Left colon (tissue), 2 donors: ENCODE data around the gene SPATA31C2. TPM values are rescaled to one million over a fixed set of nuclear protein-coding genes. Genes with fewer than 3 reads are reported as not detected.
"Not testable (repeated sequence)": the region's sequence is repeated elsewhere in the genome, so short reads cannot be mapped to it uniquely, and the experiment has no call there.

ENCODE experiments used
- ATAC-seq: fragments of 200-7000 bp; cut with Tn5 transposase; one replicate; pipeline ENCODE4 v1.9.1; 2020; ENCODE audit warnings: mild to moderate bottlenecking, moderate library complexity
- DNase-seq, 2 donors: peaks; one replicate each; pipeline ENCODE4 v3.0.0-alpha.2; 2020
- intact Hi-C, 2 donors: fragments of 100-400 bp; cut with DNase I in 1 of 2; cut with micrococcal nuclease in 1 of 2; formaldehyde crosslinking; loops; one replicate each; pipeline versions ENCODE4 v1.11.2 to v1.14.0; 2022; cut with DNase I, micrococcal nuclease
- long read RNA-seq: library from polyadenylated mRNA; unstranded; transcript quantifications from one replicate; pipeline ENCODE4 v2.0.0, GENCODE V29; 2021
- total RNA-seq, 2 donors: library from RNA; stranded (reverse); fragmentation: NEBNext Ultra II Directional; extraction: Animal tissue kit (Norgen Biotek cat#: 25700); gene quantifications; one replicate each; pipeline ENCODE4 v1.2.1, GENCODE V29; 2021
- donor health status: DM: no; HTN: no; CAD: no.
- donor health status: DM: yes; HTN: yes; CAD: no.

SPATA31C2 gene
- not detected for total RNA-seq
- long read RNA-seq: 0 reads

- DNase-seq, ATAC-seq, intact Hi-C loops: not testable (repeated sequence)
Observed at GRCh38 chr9:88138375-88138774, at the start of gene SPATA31C2. SPATA31C2 (minus strand) TSS chr9:88138475; CDS start chr9:88138446, 29 bp downstream.

- no peak for ATAC-seq
- intact Hi-C loops: no loop called here
- DNase-seq: no peak
Observed at GRCh38 chr9:88187631-88188030, 49.4 kb upstream of the SPATA31C2 start.

GRCh38 chr9:88186495-88187110 is 48.3 kb upstream of the SPATA31C2 start:
- ATAC-seq: no peak
- intact Hi-C loops: no loop called here
- DNase-seq: no peak

- DNase-seq: no peak
- intact Hi-C loops: no loop called here
- no peak for ATAC-seq
Observed at GRCh38 chr9:88184976-88185375, 46.7 kb upstream of the SPATA31C2 start.

- DNase-seq (no peak), ATAC-seq (no peak)
- intact Hi-C loops: no loop called here
Observed at GRCh38 chr9:88183798-88184495, 45.7 kb upstream of the SPATA31C2 start.

DNA sequence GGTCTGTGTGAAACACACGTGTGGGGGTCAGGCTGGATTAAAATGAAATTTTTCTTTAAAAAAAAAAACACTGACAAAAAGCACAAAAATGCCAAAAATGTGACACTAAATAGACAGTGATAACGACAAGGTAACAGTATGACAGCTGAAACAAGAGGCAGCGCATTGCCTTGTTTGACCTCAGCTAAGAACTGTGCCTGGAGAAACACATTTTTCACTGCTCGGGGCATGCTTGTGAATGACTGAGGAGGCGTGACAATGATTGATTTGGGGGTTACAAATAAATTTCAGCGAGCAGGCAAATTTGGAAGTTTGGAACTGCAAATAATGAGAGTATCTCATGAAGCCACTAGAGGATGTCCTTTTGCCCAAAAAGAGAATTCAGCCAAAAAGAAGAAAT is 44.2 kb upstream of the SPATA31C2 start:
- intact Hi-C loops: no loop called here
- ATAC-seq: no peak

GRCh38 chr9:88180081-88180765 is 41.9 kb upstream of the SPATA31C2 start:
- DNase-seq (no peak), ATAC-seq (no peak)
- intact Hi-C loops: no loop called here

More for the DNA sequence above, 44.2 kb upstream of the SPATA31C2 start:
- DNase-seq: no peak

- intact Hi-C loops: no loop called here
- ATAC-seq (peak; percentile 100), DNase-seq (peak; percentile 52)
Observed at GRCh38 chr9:88179062-88179521, 40.8 kb upstream of the SPATA31C2 start.

GRCh38 chr9:88178641-88179040 is 40.4 kb upstream of the SPATA31C2 start:
- DNase-seq (no peak), ATAC-seq (no peak)
- intact Hi-C loops: no loop called here

GRCh38 chr9:88177371-88177770 is 39.1 kb upstream of the SPATA31C2 start:
- DNase-seq (no peak), ATAC-seq (no peak)
- intact Hi-C loops: no loop called here

- ATAC-seq (no peak), DNase-seq (no peak)
- intact Hi-C loops: no loop called here
Observed at GRCh38 chr9:88174324-88174723, 36.0 kb upstream of the SPATA31C2 start.

- no peak for ATAC-seq
- DNase-seq: peak in 1 of 2 donors; percentile 46
- intact Hi-C loops: no loop called here
Observed at GRCh38 chr9:88173378-88173999, 35.2 kb upstream of the SPATA31C2 start.

GRCh38 chr9:88169700-88170099 is 31.4 kb upstream of the SPATA31C2 start:
- intact Hi-C loops: no loop called here
- DNase-seq (no peak), ATAC-seq (no peak)

DNA sequence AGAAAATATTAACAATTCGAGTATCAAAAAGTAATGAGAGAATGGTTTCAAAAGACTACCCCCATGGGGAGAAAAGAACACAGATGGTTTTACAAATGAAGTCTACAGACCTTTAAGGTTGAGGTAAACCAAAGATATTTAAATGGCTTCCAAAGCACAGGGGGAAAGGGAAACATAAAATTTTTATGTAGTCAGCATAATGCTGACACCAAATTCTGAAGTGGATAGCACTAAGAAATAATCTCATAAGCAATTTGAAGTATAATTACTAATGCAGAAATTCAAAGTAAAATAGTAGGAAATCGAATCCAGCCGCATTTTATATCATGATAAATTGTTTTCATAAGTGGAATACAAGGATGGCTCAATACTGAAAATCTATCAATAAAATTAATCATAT is 30.3 kb upstream of the SPATA31C2 start:
- intact Hi-C loops: no loop called here
- no peak for ATAC-seq
- no peak for DNase-seq

GRCh38 chr9:88166660-88167059 is 28.4 kb upstream of the SPATA31C2 start:
- no peak for DNase-seq
- intact Hi-C loops: no loop called here
- ATAC-seq: no peak

DNA sequence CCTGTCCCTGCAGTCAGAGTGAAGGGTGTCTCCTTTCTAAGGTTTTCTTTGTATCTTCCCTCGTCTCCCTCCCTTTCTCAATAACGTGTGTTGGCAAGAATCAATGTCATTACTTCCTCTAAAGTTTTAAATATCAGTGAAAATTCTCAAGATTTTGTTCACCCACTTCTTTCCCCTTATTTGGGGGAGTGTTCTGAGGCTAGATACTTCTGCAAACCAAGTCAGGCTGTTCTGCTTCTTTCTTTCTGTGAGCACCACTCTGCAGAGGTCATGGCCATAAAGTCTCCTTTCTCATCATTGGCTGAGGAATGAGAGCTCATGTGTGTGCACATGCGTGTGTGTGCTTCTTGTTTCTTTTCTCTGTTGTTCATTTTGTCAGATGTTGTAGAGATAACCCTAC is 26.6 kb upstream of the SPATA31C2 start:
- intact Hi-C loops: no loop called here
- no peak for DNase-seq
- ATAC-seq: no peak

- ATAC-seq: no peak
- DNase-seq: no peak
- intact Hi-C loops: no loop called here
Observed at GRCh38 chr9:88161144-88161543, 22.9 kb upstream of the SPATA31C2 start.

GRCh38 chr9:88143957-88144625 is 5.8 kb upstream of the SPATA31C2 start:
- ATAC-seq (no peak), DNase-seq (no peak)
- intact Hi-C loops: no loop called here

DNA sequence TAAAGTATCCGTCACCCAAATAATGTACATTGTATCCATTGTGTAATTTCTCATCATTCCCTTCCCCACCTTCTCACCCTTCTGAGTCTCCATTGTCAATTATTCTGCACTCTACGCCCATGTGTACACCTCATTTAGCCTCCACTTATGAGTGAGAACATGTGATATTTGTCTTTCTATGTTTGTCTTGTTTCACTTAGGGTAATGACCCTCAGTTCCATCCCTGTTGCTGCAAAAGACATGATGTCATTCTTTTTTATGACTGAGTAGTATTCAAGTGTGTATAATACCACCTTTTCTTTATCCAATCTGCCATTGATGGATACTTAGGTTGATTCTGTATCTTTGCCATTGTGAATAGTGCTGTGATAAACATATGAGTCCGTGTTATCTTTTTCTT is 4.9 kb upstream of the SPATA31C2 start:
- intact Hi-C loops: no loop called here
- ATAC-seq (peak; percentile 69), DNase-seq (no peak)
